Effector CD4-positive, alpha-beta T cell (primary cell): ENCODE measurements around the gene LHX5.

Source experiments
- DNase-seq: peaks from one replicate; pipeline ENCODE4 v3.0.0-alpha.2; 2020

Gene LHX5

GRCh38 chr12:113438523-113439300 is 33.0 kb downstream of the LHX5 start:
- DNase-seq = no peak

GRCh38 chr12:113437729-113438100 is 34.0 kb downstream of the LHX5 start:
- no peak for DNase-seq

- DNase-seq = no peak
Measured at GRCh38 chr12:113436993-113437728, 34.5 kb downstream of the LHX5 start.

- DNase-seq = no peak
Measured at GRCh38 chr12:113436586-113436985, 35.1 kb downstream of the LHX5 start.

GRCh38 chr12:113435367-113435766 is 36.3 kb downstream of the LHX5 start:
- no peak for DNase-seq

GRCh38 chr12:113432986-113433385 is 38.7 kb downstream of the LHX5 start:
- no peak for DNase-seq

- DNase-seq = no peak
Measured at GRCh38 chr12:113428482-113428881, 43.2 kb downstream of the LHX5 start.

- DNase-seq = no peak
Measured at GRCh38 chr12:113427882-113428281, 43.8 kb downstream of the LHX5 start.

- no peak for DNase-seq
Measured at GRCh38 chr12:113425960-113426453, 45.7 kb downstream of the LHX5 start.

GRCh38 chr12:113424915-113425823 is 46.5 kb downstream of the LHX5 start:
- DNase-seq = peak; percentile 16

GRCh38 chr12:113424456-113424855 is 47.2 kb downstream of the LHX5 start:
- DNase-seq = no peak

- DNase-seq = no peak
Measured at GRCh38 chr12:113422886-113423669, 48.6 kb downstream of the LHX5 start.

- DNase-seq = no peak
Measured at GRCh38 chr12:113422030-113422885, 49.4 kb downstream of the LHX5 start, which contains the start of gene SDSL. Gene SDSL, plus strand, starts transcription at chr12:113422380. Its CDS starts 5,603 bp downstream, at chr12:113427983.

- no peak for DNase-seq
Measured at GRCh38 chr12:113420996-113421595, 50.6 kb downstream of the LHX5 start.

GRCh38 chr12:113418213-113418879 is 53.3 kb downstream of the LHX5 start:
- DNase-seq = no peak

GRCh38 chr12:113416091-113416754 is 55.4 kb downstream of the LHX5 start:
- DNase-seq = no peak

- DNase-seq = no peak
Measured at GRCh38 chr12:113414519-113415038, 57.1 kb downstream of the LHX5 start.

GRCh38 chr12:113413488-113413939 is 58.2 kb downstream of the LHX5 start:
- DNase-seq = no peak
